ENCODE measurements around the gene MED27.

MED27 gene

GRCh38 chr9:131937451-131937850, 142.2 kb downstream of the MED27 start:
- Histone ChIP-seq H3K27ac (ENCODE audit: extremely low read depth, low read depth, low read length) (no peak overlapping the region), H3K4me1 (ENCODE audit: control insufficient read depth, insufficient read depth, low read length) (no peaks in the 10 kb centered on the region), H3K4me3 (ENCODE audit: low read depth, low read length) (no peak overlapping the region), H3K9me3 (ENCODE audit: control insufficient read depth, insufficient read depth, low read depth, low read length) (no peaks in the 10 kb centered on the region; the same call in 1 of the 2 replicates), H3K36me3 (ENCODE audit: control insufficient read depth in 2 of 2, insufficient read depth in 1 of 2, low read length in 2 of 2) (peaks cover 0 to 5% of the 10 kb centered on the region in 2 experiments; a peak in 1 of 3 replicates)
- TF ChIP-seq ZNF76 (tag by site-specific recombination; IDR thresholded peaks at IDR 0.05; ENCODE audit: borderline replicate concordance, low read depth) = no peak
- TF ChIP-seq TCF7L2 (IDR thresholded peaks at IDR 0.05; ENCODE audit: borderline replicate concordance, low read depth, low read length) = no peak
- no peak for TF ChIP-seq SP2 (tag by site-specific recombination; IDR thresholded peaks at IDR 0.05)
- TF ChIP-seq ZNF621 (tag by site-specific recombination; IDR thresholded peaks at IDR 0.05) = no peak
- TF ChIP-seq KLF9 (tag by site-specific recombination; IDR thresholded peaks at IDR 0.05; ENCODE audit: low read depth) = no peak
- ChIA-PET CTCF (interaction anchor here (1.1 kb wide), 1 partner anchor 175 kb away, joined by 3 read pairs; no protein-coding TSS in a partner anchor), POLR2A (no interaction called here)

DNA sequence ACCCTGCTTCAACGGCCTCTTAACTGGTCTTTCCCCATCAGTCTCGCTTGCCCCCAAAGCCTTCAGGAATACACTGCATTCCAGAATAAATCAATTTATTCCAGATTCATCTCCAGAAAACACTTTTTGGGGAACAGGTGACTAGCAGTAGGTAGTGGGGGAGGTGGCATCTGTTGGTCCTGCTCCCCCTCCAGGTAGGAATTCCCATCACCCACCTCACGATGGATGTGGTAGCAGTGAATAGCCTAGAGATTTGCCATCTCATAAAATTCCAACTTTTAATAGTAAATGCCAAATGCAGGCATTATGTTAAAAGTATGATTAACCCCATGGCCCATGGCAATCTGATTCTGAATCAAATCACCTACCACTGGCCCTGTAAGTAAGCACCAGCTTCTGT, 142.7 kb downstream of the MED27 start:
- no peak overlapping the region for H3K4me3 ChIP-seq (ENCODE audit: low read depth, low read length)
- H3K27ac ChIP-seq (ENCODE audit: extremely low read depth, low read depth, low read length) = no peak overlapping the region
- peaks cover 0 to 5% of the 10 kb centered on the region in 2 experiments; a peak in 1 of 3 replicates for H3K36me3 ChIP-seq (ENCODE audit: control insufficient read depth in 2 of 2, insufficient read depth in 1 of 2, low read length in 2 of 2)
- no peaks in the 10 kb centered on the region; the same call in 1 of the 2 replicates for H3K9me3 ChIP-seq (ENCODE audit: control insufficient read depth, insufficient read depth, low read depth, low read length)
- POLR2A ChIA-PET = no interaction called here
- TF ChIP-seq ZNF596 (tag by site-specific recombination; IDR thresholded peaks at IDR 0.05) = no peak
- TF ChIP-seq ZNF404 (tag by site-specific recombination; IDR thresholded peaks at IDR 0.05) = no peak
- TF ChIP-seq ZNF426 (tag by site-specific recombination; IDR thresholded peaks at IDR 0.05) = no peak
- TF ChIP-seq, protein P1, sequence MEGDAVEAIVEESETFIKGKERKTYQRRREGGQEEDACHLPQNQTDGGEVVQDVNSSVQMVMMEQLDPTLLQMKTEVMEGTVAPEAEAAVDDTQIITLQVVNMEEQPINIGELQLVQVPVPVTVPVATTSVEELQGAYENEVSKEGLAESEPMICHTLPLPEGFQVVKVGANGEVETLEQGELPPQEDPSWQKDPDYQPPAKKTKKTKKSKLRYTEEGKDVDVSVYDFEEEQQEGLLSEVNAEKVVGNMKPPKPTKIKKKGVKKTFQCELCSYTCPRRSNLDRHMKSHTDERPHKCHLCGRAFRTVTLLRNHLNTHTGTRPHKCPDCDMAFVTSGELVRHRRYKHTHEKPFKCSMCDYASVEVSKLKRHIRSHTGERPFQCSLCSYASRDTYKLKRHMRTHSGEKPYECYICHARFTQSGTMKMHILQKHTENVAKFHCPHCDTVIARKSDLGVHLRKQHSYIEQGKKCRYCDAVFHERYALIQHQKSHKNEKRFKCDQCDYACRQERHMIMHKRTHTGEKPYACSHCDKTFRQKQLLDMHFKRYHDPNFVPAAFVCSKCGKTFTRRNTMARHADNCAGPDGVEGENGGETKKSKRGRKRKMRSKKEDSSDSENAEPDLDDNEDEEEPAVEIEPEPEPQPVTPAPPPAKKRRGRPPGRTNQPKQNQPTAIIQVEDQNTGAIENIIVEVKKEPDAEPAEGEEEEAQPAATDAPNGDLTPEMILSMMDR (tag by site-specific recombination; IDR thresholded peaks at IDR 0.05) = 0 out of 2 replicates have a peak, but pooled peaks have one; percentile 8
- TF ChIP-seq ZNF155 (tag by site-specific recombination; IDR thresholded peaks at IDR 0.05) = no peak
- TF ChIP-seq PRDM6 (tag by site-specific recombination; IDR thresholded peaks at IDR 0.05) = no peak
- TF ChIP-seq MYNN (tag by site-specific recombination; IDR thresholded peaks at IDR 0.05; ENCODE audit: borderline replicate concordance) = no peak
- TF ChIP-seq, protein P2, sequence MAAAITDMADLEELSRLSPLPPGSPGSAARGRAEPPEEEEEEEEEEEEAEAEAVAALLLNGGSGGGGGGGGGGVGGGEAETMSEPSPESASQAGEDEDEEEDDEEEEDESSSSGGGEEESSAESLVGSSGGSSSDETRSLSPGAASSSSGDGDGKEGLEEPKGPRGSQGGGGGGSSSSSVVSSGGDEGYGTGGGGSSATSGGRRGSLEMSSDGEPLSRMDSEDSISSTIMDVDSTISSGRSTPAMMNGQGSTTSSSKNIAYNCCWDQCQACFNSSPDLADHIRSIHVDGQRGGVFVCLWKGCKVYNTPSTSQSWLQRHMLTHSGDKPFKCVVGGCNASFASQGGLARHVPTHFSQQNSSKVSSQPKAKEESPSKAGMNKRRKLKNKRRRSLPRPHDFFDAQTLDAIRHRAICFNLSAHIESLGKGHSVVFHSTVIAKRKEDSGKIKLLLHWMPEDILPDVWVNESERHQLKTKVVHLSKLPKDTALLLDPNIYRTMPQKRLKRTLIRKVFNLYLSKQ (tag by site-specific recombination; IDR thresholded peaks at IDR 0.05; ENCODE audit: borderline replicate concordance) = no peak
- CTCF ChIA-PET = interaction anchor here (1.1 kb wide), 1 partner anchor 174 kb away, joined by 3 read pairs; no protein-coding TSS in a partner anchor
- H3K4me1 ChIP-seq (ENCODE audit: control insufficient read depth, insufficient read depth, low read length) = no peaks in the 10 kb centered on the region

- Histone ChIP-seq H3K36me3 (ENCODE audit: control insufficient read depth in 2 of 2, insufficient read depth in 1 of 2, low read length in 2 of 2) (peaks cover 0 to 5% of the 10 kb centered on the region in 2 experiments; a peak in 1 of 3 replicates), H3K4me3 (ENCODE audit: low read depth, low read length) (no peak overlapping the region), H3K27ac (ENCODE audit: extremely low read depth, low read depth, low read length) (no peak overlapping the region), H3K9me3 (ENCODE audit: control insufficient read depth, insufficient read depth, low read depth, low read length) (no peaks in the 10 kb centered on the region; the same call in 1 of the 2 replicates), H3K4me1 (ENCODE audit: control insufficient read depth, insufficient read depth, low read length) (no peaks in the 10 kb centered on the region)
- ChIA-PET POLR2A (no interaction called here), CTCF (interaction anchor here (0.7 kb wide), 1 partner anchor 14 kb away, joined by 3 read pairs; no protein-coding TSS in a partner anchor)
- TF ChIP-seq ZNF580 (tag by site-specific recombination; IDR thresholded peaks at IDR 0.05) (0 out of 2 replicates have a peak, but pooled peaks have one; percentile 27), ZNF184 (tag by site-specific recombination; IDR thresholded peaks at IDR 0.05) (no peak), ZNF146 (tag by site-specific recombination; IDR thresholded peaks at IDR 0.05) (peak; percentile 71)
Observed at GRCh38 chr9:131934673-131935072, 145.0 kb downstream of the MED27 start.

Measured in HEK293 (cell line).